Mucosa of stomach (tissue), 1 donor: Measurements from ENCODE around the gene ZNF771.

ENCODE experiments used
- H3K27me3 ChIP-seq: one replicate; pipeline ENCODE4 v1.7.0; 2013; ENCODE audit warnings: mild to moderate bottlenecking, low read length; ENCODE audit not compliant: control insufficient read depth, insufficient read depth
- H3K36me3 ChIP-seq: one replicate; pipeline ENCODE4 v1.7.0; 2013; ENCODE audit warnings: low read length; ENCODE audit not compliant: control insufficient read depth, insufficient read depth
- H3K4me1 ChIP-seq: one replicate; pipeline ENCODE4 v1.7.0; 2013; ENCODE audit warnings: mild to moderate bottlenecking, low read length; ENCODE audit not compliant: control insufficient read depth, insufficient read depth
- H3K4me3 ChIP-seq: one replicate; pipeline ENCODE4 v1.7.0; 2013; ENCODE audit warnings: low read length
- H3K9ac ChIP-seq: one replicate; pipeline ENCODE4 v1.7.0; 2013; ENCODE audit warnings: mild to moderate bottlenecking, low read length, moderate library complexity
- H3K9me3 ChIP-seq: one replicate; pipeline ENCODE4 v1.7.0; 2013; ENCODE audit warnings: mild to moderate bottlenecking, low read length, moderate library complexity; ENCODE audit not compliant: control insufficient read depth
- donor health status: Pancreatic carcinoma.

The ZNF771 gene

GRCh38 chr16:30369091-30369937 is 38.1 kb upstream of the ZNF771 start:
- peaks cover 24% of the 10 kb centered on the region for H3K4me1 ChIP-seq
- no peaks in the 10 kb centered on the region for H3K36me3 ChIP-seq
- no peaks in the 10 kb centered on the region for H3K27me3 ChIP-seq

GRCh38 chr16:30369938-30370455 is 37.4 kb upstream of the ZNF771 start:
- H3K4me1 ChIP-seq, result peaks cover 24% of the 10 kb centered on the region

More at GRCh38 chr16:30369091-30369937, 38.1 kb upstream of the ZNF771 start:
- Histone ChIP-seq H3K9ac (peak overlapping the region; percentile 79), H3K4me3 (peak overlapping the region; percentile 17), H3K9me3 (no peaks in the 10 kb centered on the region)

GRCh38 chr16:30370456-30371247 is 36.8 kb upstream of the ZNF771 start, which contains the start of gene TBC1D10B:
TSS of gene TBC1D10B (minus strand) at chr16:30370494. CDS start at chr16:30370183, 311 bp downstream.
- peak within 1 kb of the TSS; percentile 22 for H3K4me3 ChIP-seq
- no peaks in the 10 kb centered on the region for H3K9me3 ChIP-seq
- H3K9ac ChIP-seq, result peak within 1 kb of the TSS; percentile 79
- H3K27me3 ChIP-seq, result no peaks in the 10 kb centered on the region
- no peaks in the 10 kb centered on the region for H3K36me3 ChIP-seq
- peaks cover 24% of the 10 kb centered on the region for H3K4me1 ChIP-seq

More at GRCh38 chr16:30369938-30370455, 37.4 kb upstream of the ZNF771 start:
- H3K36me3 ChIP-seq, result no peaks in the 10 kb centered on the region
- H3K4me3 ChIP-seq, result no peak overlapping the region
- H3K9ac ChIP-seq, result peak overlapping the region; percentile 79
- H3K9me3 ChIP-seq, result no peaks in the 10 kb centered on the region
- H3K27me3 ChIP-seq, result no peaks in the 10 kb centered on the region

GRCh38 chr16:30371248-30371816 is 36.1 kb upstream of the ZNF771 start:
- no peaks in the 10 kb centered on the region for H3K9me3 ChIP-seq
- peaks cover 24% of the 10 kb centered on the region for H3K4me1 ChIP-seq
- peak overlapping the region; percentile 78 for H3K9ac ChIP-seq
- no peaks in the 10 kb centered on the region for H3K27me3 ChIP-seq
- peak overlapping the region; percentile 22 for H3K4me3 ChIP-seq
- H3K36me3 ChIP-seq, result no peaks in the 10 kb centered on the region

GRCh38 chr16:30372038-30372712 is 35.2 kb upstream of the ZNF771 start:
- Histone ChIP-seq H3K4me3 (no peak overlapping the region), H3K4me1 (peaks cover 25% of the 10 kb centered on the region), H3K9me3 (no peaks in the 10 kb centered on the region), H3K9ac (no peak overlapping the region), H3K27me3 (no peaks in the 10 kb centered on the region), H3K36me3 (no peaks in the 10 kb centered on the region)

- Histone ChIP-seq H3K9me3 (no peaks in the 10 kb centered on the region), H3K4me1 (peaks cover 23% of the 10 kb centered on the region), H3K4me3 (no peak overlapping the region), H3K36me3 (no peaks in the 10 kb centered on the region), H3K27me3 (no peaks in the 10 kb centered on the region), H3K9ac (no peak overlapping the region)
Observed at GRCh38 chr16:30372725-30373124, 34.7 kb upstream of the ZNF771 start.

GRCh38 chr16:30374538-30374937 is 32.9 kb upstream of the ZNF771 start, which contains the start of gene MYL11:
TSS of gene MYL11 (plus strand) at chr16:30374802. CDS start at chr16:30374858, 56 bp downstream.
- Histone ChIP-seq H3K9me3 (no peaks in the 10 kb centered on the region), H3K9ac (no peak within 1 kb of the TSS), H3K36me3 (no peaks in the 10 kb centered on the region), H3K27me3 (no peaks in the 10 kb centered on the region), H3K4me1 (peaks cover 20% of the 10 kb centered on the region), H3K4me3 (no peak within 1 kb of the TSS)

- no peak overlapping the region for H3K4me3 ChIP-seq
Observed at GRCh38 chr16:30375864-30376263, 31.5 kb upstream of the ZNF771 start.

GRCh38 chr16:30376461-30376902 is 30.9 kb upstream of the ZNF771 start:
- H3K9me3 ChIP-seq, result no peaks in the 10 kb centered on the region
- no peaks in the 10 kb centered on the region for H3K27me3 ChIP-seq
- H3K36me3 ChIP-seq, result no peaks in the 10 kb centered on the region
- H3K9ac ChIP-seq, result no peak overlapping the region
- peaks cover 13% of the 10 kb centered on the region for H3K4me1 ChIP-seq
- no peak overlapping the region for H3K4me3 ChIP-seq

More at GRCh38 chr16:30375864-30376263, 31.5 kb upstream of the ZNF771 start:
- Histone ChIP-seq H3K36me3 (no peaks in the 10 kb centered on the region), H3K27me3 (no peaks in the 10 kb centered on the region), H3K9ac (no peak overlapping the region), H3K4me1 (peaks cover 20% of the 10 kb centered on the region), H3K9me3 (no peaks in the 10 kb centered on the region)

GRCh38 chr16:30377050-30377811 is 30.2 kb upstream of the ZNF771 start:
- Histone ChIP-seq H3K4me3 (peak overlapping the region; percentile 67), H3K4me1 (peaks cover 10% of the 10 kb centered on the region)

More at GRCh38 chr16:30377050-30377811, 30.2 kb upstream of the ZNF771 start:
- peak overlapping the region; percentile 96 for H3K9ac ChIP-seq
- no peaks in the 10 kb centered on the region for H3K36me3 ChIP-seq
- H3K27me3 ChIP-seq, result no peaks in the 10 kb centered on the region
- no peaks in the 10 kb centered on the region for H3K9me3 ChIP-seq
